ENCODE results near the gene GNG13. TPM values are rescaled to one million over a fixed set of nuclear protein-coding genes. Genes with fewer than 3 reads are reported as not detected.

The GNG13 gene
- total and polyA plus RNA-seq, 2 of the 4 experiments (the other 2 are of a cell fraction) = not detected

- DNase-seq = no peak
- Histone ChIP-seq H3K56ac (ENCODE audit: extremely low read depth, insufficient read depth, low read length) (no peak overlapping the region), H3K4ac (ENCODE audit: low read depth, low read length) (no peak overlapping the region), H2BK20ac (ENCODE audit: low read depth, low read length) (no peak overlapping the region), H3K9me3 (ENCODE audit: control insufficient read depth, insufficient read depth, low read length) (no peaks in the 10 kb centered on the region; the same call in none of the 2 replicates), H3K9ac (ENCODE audit: low read depth, low read length) (peak overlapping the region; percentile 44; the same call in 1 of the 2 replicates), H4K8ac (ENCODE audit: low read depth in 2 of 2, low read length in 2 of 2) (peak overlapping the region in 1 of 2 experiments; percentile 26; a peak in 1 of 4 replicates), H3K9me1 (ENCODE audit: insufficient read depth, low read length) (no peaks in the 10 kb centered on the region), H2BK5ac (ENCODE audit: low read depth, low read length, poor library complexity, severe bottlenecking) (no peak overlapping the region), H3K23ac (ENCODE audit: low read depth, low read length) (no peak overlapping the region), H4K91ac (ENCODE audit: insufficient read depth, low read depth, low read length) (no peak overlapping the region), H2BK120ac (ENCODE audit: low read depth, low read length) (no peak overlapping the region), H3K4me2 (ENCODE audit: low read depth, low read length) (peak overlapping the region; percentile 66), H3K4me3 (ENCODE audit: insufficient read depth, low read depth, low read length) (no peak overlapping the region), H3K36me3 (ENCODE audit: control insufficient read depth, insufficient read depth, low read length) (no peaks in the 10 kb centered on the region), H4K20me1 (ENCODE audit: insufficient read depth, low read length) (no peaks in the 10 kb centered on the region), H2AK9ac (replicated peaks; ENCODE audit: low read depth, low read length, poor library complexity) (peak overlapping the region; percentile 67), H2BK15ac (ENCODE audit: low read depth, low read length) (no peak overlapping the region), H3K18ac (ENCODE audit: low read depth, low read length) (no peak overlapping the region), H3K27me3 (ENCODE audit: control insufficient read depth, insufficient read depth, low read length) (peaks cover 19% of the 10 kb centered on the region), H3K79me1 (ENCODE audit: low read depth in 1 of 2, low read length in 2 of 2) (0 out of 4 replicates have a peak, but pooled peaks cover 0 to under 1% of the 10 kb centered on the region in 2 experiments), H3K14ac (replicated peaks; ENCODE audit: low read depth, low read length) (no peak overlapping the region), H2AK5ac (ENCODE audit: low read depth, low read length) (no peak overlapping the region), H3K4me1 (ENCODE audit: control insufficient read depth, insufficient read depth, low read length) (peaks cover 2% of the 10 kb centered on the region; the same call in 1 of the 2 replicates), H4K5ac (ENCODE audit: low read depth, low read length) (no peak overlapping the region), H2AFZ (replicated peaks; ENCODE audit: low read length, poor library complexity) (peak overlapping the region; percentile 71), H3K27ac (ENCODE audit: insufficient read depth, low read length) (no peak overlapping the region)
- in situ Hi-C loops (cut with MboI; ENCODE audit: low sequenced_read_pairs) = loop anchor here (5.0 to 25.0 kb wide), 2 partner anchors 238 to 398 kb away; no protein-coding TSS in a partner anchor
- dilution Hi-C loops (cut with HindIII; ENCODE audit: low sequenced_read_pairs, unreplicated experiment) = no loop called here
- CTCF ChIA-PET = no interaction called here
- TF ChIP-seq MAFK (IDR thresholded peaks at IDR 0.05; ENCODE audit: low read depth, low read length) = no peak
- no peak for TF ChIP-seq CTCF (conservative IDR thresholded peaks at IDR 0.05; ENCODE audit: low read depth, low read length)
- no peak for TF ChIP-seq CHD1 (IDR thresholded peaks at IDR 0.05; ENCODE audit: low read depth, low read length)
- POLR2A ChIA-PET (ENCODE audit: unreplicated experiment) = no interaction called here
- no peak for ATAC-seq (ENCODE audit: low read depth)
- no TSS peak for BruUV-seq (replicated peaks)
- WGBS, 2 experiments (ENCODE audit: extremely low coverage in 2 of 2, insufficient read length in 1 of 2) = 86% methylated on average over 13 of the region's 22 CpGs; no CpG with 5 or more reads in 1 of the 2 experiments
- intact Hi-C loops (cut with micrococcal nuclease) = loop anchor here (1.0 kb wide), 1 partner anchor 241 kb away; no protein-coding TSS in a partner anchor
These were observed 13.4 kb upstream of the GNG13 start for GRCh38 chr16:813916-814412.

Data from IMR-90 (cell line).